NB4 (cell line): ENCODE results near the gene IDS.
"Not testable (repeated sequence)": the region's sequence is repeated elsewhere in the genome, so short reads cannot be mapped to it uniquely, and the experiment has no call there.

Experiments
- DNase-seq: peaks from one replicate; pipeline ENCODE4 v3.0.0; 2010; ENCODE audit warnings: low read depth
- H3K4me3 ChIP-seq: one replicate; pipeline ENCODE4 v1.5.1; 2011; ENCODE audit warnings: mild to moderate bottlenecking, low read depth, low read length, moderate library complexity
- MAX ChIP-seq: IDR thresholded peaks from 2 replicates; pipeline ENCODE4 v1.6.1; 2011; ENCODE audit warnings: low read depth, low read length
- MYC ChIP-seq: IDR thresholded peaks from 2 replicates; pipeline ENCODE4 v1.6.1; 2011; ENCODE audit warnings: low read depth, low read length
- POLR2A ChIP-seq: IDR thresholded peaks from 2 replicates; pipeline ENCODE4 v1.6.1; 2011; ENCODE audit warnings: mild to moderate bottlenecking; ENCODE audit not compliant: insufficient read length; ENCODE audit errors: extremely low read depth
- TF ChIP-seq, protein P1 (sequence below): IDR thresholded peaks from one replicate; pipeline ENCODE4 v1.5.1; 2012; ENCODE audit warnings: low read depth, low read length

IDS gene, protein sequence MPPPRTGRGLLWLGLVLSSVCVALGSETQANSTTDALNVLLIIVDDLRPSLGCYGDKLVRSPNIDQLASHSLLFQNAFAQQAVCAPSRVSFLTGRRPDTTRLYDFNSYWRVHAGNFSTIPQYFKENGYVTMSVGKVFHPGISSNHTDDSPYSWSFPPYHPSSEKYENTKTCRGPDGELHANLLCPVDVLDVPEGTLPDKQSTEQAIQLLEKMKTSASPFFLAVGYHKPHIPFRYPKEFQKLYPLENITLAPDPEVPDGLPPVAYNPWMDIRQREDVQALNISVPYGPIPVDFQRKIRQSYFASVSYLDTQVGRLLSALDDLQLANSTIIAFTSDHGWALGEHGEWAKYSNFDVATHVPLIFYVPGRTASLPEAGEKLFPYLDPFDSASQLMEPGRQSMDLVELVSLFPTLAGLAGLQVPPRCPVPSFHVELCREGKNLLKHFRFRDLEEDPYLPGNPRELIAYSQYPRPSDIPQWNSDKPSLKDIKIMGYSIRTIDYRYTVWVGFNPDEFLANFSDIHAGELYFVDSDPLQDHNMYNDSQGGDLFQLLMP

DNA sequence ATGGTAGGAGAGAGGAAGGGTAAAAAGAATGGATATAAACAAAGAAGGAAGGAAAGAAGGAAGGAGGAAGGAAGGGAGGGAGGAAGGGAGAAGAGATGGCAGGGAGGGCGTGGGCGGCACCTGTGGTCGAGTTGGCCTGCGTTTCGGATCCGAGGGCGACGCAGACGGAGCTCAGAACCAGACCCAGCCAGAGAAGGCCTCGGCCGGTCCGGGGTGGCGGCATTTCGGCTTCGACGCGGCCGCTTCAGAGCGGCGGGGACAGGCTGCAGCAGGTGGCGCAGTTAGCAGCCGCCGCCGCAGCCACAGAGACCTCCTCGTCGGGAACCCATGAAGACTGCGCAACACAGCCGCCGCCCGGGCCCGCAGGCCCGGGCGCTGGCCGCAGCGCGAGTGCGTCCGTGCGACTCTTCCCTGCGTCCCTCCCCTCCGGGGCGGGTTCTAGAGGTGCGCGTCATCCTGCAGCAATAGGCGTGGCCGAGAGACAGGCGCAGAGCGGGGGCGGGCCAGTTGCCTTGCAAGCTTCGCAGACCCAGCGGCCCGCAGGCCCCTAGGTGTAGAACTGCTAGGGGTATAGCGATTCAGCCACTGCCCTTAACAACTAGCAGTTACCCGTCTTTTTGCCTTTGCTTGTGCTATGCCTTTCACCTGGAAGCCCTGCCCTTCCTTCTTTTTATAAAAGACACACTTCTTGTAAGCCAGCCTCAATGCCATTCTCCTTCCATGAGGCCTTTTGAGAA, at the start of gene IDS:
IDS (minus strand) TSS at position 392 of the 737 bp plus-strand sequence; CDS start at position 223, 169 bp downstream.
- peak; percentile 93 for DNase-seq
- H3K4me3 ChIP-seq = peak within 1 kb of the TSS; percentile 52
- no peak for TF ChIP-seq MAX
- TF ChIP-seq MYC = 0 out of 2 replicates have a peak, but pooled peaks have one; percentile 38
- TF ChIP-seq POLR2A = peak; percentile 68
- TF ChIP-seq, protein P1, sequence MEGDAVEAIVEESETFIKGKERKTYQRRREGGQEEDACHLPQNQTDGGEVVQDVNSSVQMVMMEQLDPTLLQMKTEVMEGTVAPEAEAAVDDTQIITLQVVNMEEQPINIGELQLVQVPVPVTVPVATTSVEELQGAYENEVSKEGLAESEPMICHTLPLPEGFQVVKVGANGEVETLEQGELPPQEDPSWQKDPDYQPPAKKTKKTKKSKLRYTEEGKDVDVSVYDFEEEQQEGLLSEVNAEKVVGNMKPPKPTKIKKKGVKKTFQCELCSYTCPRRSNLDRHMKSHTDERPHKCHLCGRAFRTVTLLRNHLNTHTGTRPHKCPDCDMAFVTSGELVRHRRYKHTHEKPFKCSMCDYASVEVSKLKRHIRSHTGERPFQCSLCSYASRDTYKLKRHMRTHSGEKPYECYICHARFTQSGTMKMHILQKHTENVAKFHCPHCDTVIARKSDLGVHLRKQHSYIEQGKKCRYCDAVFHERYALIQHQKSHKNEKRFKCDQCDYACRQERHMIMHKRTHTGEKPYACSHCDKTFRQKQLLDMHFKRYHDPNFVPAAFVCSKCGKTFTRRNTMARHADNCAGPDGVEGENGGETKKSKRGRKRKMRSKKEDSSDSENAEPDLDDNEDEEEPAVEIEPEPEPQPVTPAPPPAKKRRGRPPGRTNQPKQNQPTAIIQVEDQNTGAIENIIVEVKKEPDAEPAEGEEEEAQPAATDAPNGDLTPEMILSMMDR = no peak

- H3K4me3 ChIP-seq, DNase-seq: not testable (repeated sequence)
Measured at GRCh38 chrX:149551939-149552248, 46.8 kb upstream of the IDS start.

DNA sequence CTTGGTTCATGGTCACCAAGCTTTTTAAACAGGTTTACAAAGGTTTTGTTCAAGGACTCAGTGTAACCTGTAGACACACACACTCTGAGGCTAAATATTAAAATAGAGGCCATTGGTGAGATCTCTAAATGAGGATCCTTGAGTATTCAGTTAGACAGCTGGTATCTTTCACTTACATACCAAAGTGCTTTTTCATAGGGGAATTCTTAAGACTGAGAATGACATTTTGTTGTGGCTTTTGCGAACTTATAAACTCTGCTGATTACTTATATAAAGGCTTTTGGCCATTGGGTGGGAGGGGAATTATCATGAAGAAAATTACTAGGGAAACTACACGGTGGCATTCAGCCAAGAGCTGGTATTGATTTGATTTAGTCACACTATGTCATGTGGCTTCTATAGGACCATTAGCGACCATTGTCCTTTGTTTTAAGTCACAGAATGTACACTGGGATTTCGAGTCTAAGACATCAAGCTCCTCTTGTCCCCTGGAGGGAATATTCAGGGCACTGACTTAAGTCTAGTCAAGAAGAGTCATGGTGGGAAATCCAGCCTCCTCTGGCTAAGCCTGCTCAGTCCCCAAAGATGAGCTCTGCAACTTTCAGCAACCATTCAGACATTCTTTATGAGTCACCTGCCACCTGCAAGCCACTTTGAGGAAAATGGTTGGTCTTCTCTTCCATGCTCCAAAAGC, 46.3 kb upstream of the IDS start:
- H3K4me3 ChIP-seq, DNase-seq: not testable (repeated sequence)

DNA sequence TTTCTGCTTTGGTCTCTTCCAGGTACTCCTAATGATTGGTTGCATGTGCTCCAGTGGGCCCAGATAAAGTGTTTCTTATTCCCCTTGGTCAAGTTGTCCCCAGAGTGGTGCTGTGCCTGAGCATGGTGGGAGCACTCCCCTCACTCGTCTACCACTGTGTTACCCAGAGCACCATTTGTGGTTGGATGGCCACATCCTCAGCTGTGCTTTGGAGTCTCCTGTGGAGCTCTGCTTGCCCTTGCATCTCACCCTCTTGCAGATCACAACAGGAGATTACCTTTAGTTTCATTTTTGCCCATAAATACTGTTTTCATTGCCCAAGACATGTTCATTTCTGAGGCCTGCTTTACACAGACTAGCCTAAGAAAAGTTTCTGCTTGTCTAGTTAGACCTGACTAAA, 45.3 kb upstream of the IDS start:
- not testable (repeated sequence) for DNase-seq, H3K4me3 ChIP-seq

- DNase-seq = not testable (repeated sequence)
Measured at GRCh38 chrX:149549701-149550100, 44.6 kb upstream of the IDS start, which contains the start of gene HSFX3. Gene HSFX3 (minus strand): TSS chrX:149549924. CDS start chrX:149549852, 72 bp downstream.

DNA sequence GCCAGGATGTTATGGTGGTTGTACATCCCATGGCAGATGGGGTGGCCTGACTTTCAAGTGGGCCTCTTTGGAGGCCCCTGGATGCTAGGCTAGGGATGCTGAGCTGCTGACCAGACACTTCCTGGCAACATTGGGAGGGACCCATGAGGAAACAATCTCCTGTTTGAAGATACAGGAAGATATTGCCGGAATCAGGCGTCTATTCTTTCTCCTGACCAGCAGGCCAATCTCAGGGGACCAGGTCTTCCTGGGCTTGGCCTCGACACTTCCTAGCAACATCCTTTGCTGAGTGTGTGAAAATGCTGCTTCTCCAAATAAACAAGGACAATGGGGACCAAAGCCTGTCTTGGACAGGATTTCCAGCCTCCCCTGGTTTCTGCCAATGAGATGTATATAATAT, 42.7 kb upstream of the IDS start:
- DNase-seq, H3K4me3 ChIP-seq: not testable (repeated sequence)

More at GRCh38 chrX:149549701-149550100, 44.6 kb upstream of the IDS start, which contains the start of gene HSFX3:
- not testable (repeated sequence) for H3K4me3 ChIP-seq

- DNase-seq = not testable (repeated sequence)
Measured at GRCh38 chrX:149546962-149547361, 41.9 kb upstream of the IDS start.

DNA sequence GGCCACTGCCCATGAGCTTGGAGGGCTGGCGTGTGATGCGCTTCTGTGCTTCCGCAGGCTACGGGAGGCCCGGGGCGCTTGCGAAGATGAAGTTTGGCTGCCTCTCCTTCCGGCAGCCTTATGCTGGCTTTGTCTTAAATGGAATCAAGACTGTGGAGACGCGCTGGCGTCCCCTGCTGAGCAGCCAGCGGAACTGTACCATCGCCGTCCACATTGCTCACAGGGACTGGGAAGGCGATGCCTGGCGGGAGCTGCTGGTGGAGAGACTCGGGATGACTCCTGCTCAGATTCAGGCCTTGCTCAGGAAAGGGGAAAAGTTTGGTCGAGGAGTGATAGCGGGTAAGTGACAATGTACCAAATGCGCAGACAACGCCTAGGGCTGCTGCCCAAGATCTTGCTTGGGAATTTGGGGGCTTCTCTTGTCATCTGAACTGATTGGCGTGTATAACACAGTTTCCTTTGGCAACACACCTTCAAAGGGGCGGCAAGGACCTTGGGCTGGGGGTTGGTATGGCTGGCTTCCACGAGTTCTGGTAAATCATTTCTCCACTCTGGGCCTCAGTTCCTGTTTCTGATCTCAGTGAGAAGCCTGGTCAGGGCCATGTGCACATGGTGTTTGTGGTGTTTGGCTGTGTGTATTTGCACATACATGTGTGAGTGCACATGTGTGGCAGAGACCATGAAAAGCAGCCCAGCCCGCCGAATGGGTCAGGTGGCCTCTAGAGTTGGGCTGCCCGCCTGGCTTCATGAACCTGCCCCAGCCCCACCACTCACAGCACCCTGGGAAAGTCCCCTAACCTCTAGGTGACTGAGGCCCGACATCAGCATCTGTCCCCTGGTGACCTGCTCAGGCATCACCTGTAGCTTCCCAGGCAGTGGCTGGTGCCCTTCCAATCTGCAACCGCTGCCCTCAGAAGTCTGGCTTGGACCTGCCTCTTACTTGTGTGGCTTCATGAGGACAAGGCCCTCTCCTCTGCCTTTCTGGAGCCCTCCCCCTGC, 40.7 kb upstream of the IDS start:
- peak; percentile 25 for DNase-seq
- TF ChIP-seq, protein P1 = peak; percentile 15
- H3K4me3 ChIP-seq = not testable (repeated sequence)

More at GRCh38 chrX:149546962-149547361, 41.9 kb upstream of the IDS start:
- H3K4me3 ChIP-seq = not testable (repeated sequence)

DNA sequence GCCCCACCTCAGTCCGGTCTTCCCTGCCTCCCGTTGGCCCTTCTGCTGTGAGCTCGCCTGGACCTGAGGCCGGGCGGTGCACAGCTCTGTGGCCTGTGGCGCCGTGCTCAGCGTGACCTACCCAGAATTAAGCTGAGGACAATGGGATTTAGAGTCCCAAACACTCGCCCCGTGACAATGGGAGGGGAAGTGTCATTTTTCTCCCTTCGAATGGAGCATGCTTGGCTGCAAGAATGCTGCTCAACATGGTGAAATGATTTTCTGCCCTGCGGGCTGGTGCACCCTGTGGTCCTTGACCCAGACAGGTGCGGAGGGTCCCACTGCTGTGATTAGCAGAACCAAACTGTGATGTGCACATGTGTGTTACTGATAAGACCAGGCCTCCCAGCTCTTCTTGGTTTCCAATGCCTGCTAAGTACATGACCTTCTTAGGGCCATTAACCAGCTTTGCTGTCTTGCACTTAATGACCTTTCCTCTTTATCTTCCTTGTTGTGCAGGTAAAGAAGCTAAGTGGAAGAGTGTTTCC, 36.5 kb upstream of the IDS start:
- DNase-seq = peak; percentile 27
- peak overlapping the region; percentile 80 for H3K4me3 ChIP-seq
- TF ChIP-seq, protein P1 = no peak
- TF ChIP-seq MYC = no peak
- no peak for TF ChIP-seq POLR2A
- TF ChIP-seq MAX = no peak
